Kidney epithelial cell (primary cell): Measurements from ENCODE around the gene C1QL2. TPM values are rescaled to one million over a fixed set of nuclear protein-coding genes. Genes with fewer than 3 reads are reported as not detected.

ENCODE experiments used
- DNase-seq: peaks from one replicate; pipeline ENCODE4 v3.0.0-alpha.2; 2010; ENCODE audit warnings: low read depth
- H3K27me3 ChIP-seq: 2 replicates; pipeline ENCODE4 v1.6.0; 2011; ENCODE audit warnings: low read length; ENCODE audit not compliant: control insufficient read depth, insufficient read depth
- H3K36me3 ChIP-seq: 2 replicates; pipeline ENCODE4 v1.5.1; 2011; ENCODE audit warnings: low read length; ENCODE audit not compliant: control insufficient read depth, insufficient read depth
- H3K4me3 ChIP-seq: 2 replicates; pipeline ENCODE4 v1.5.1; 2011; ENCODE audit warnings: low read depth, mild to moderate bottlenecking, control low read depth, low read length
- CTCF ChIP-seq: IDR thresholded peaks from 2 replicates; pipeline ENCODE4 v1.5.1; 2011; ENCODE audit warnings: mild to moderate bottlenecking, moderate library complexity, low read length, control low read depth, inconsistent platforms; ENCODE audit not compliant: insufficient read depth, poor library complexity, severe bottlenecking
- total RNA-seq: library from RNA; depleted of rRNA; stranded (reverse); fragments of >200 nt; gene quantifications from 2 replicates; pipeline ENCODE4 v1.2.3, GENCODE V29; 2015

The C1QL2 gene
- total RNA-seq, 1 donor from 2014 or later: not detected

- DNase-seq: no peak
- TF ChIP-seq CTCF: no peak
- no peaks in the 10 kb centered on the region for H3K27me3 ChIP-seq
- no peak overlapping the region for H3K4me3 ChIP-seq
- no peaks in the 10 kb centered on the region for H3K36me3 ChIP-seq
These were observed 38.0 kb upstream of the C1QL2 start for GRCh38 chr2:119196301-119197125.

GRCh38 chr2:119195887-119196286 lies 37.3 kb upstream of the C1QL2 start:
- Histone ChIP-seq H3K36me3 (no peaks in the 10 kb centered on the region), H3K4me3 (no peak overlapping the region), H3K27me3 (no peaks in the 10 kb centered on the region)
- DNase-seq: no peak
- no peak for TF ChIP-seq CTCF

GRCh38 chr2:119195001-119195400 lies 36.5 kb upstream of the C1QL2 start:
- no peaks in the 10 kb centered on the region for H3K27me3 ChIP-seq
- DNase-seq: no peak
- H3K36me3 ChIP-seq: no peaks in the 10 kb centered on the region
- no peak for TF ChIP-seq CTCF
- H3K4me3 ChIP-seq: no peak overlapping the region

- H3K27me3 ChIP-seq: no peaks in the 10 kb centered on the region
- no peak for DNase-seq
- no peak overlapping the region for H3K4me3 ChIP-seq
- no peak for TF ChIP-seq CTCF
- no peaks in the 10 kb centered on the region for H3K36me3 ChIP-seq
These were observed 34.3 kb upstream of the C1QL2 start for GRCh38 chr2:119192893-119193292.

- Histone ChIP-seq H3K27me3 (no peaks in the 10 kb centered on the region), H3K4me3 (no peak overlapping the region), H3K36me3 (no peaks in the 10 kb centered on the region)
- DNase-seq: no peak
- TF ChIP-seq CTCF: no peak
These were observed 32.0 kb upstream of the C1QL2 start for GRCh38 chr2:119190321-119191111.
